Choroid plexus epithelial cell (primary cell): Measurements from ENCODE around the gene FAIM2.
A peak's percentile ranks its signal among the peaks of the same experiment; 100 is the strongest.
"Not testable (repeated sequence)": the region's sequence is repeated elsewhere in the genome, so short reads cannot be mapped to it uniquely, and the experiment has no call there.

Experiments
- DNase-seq: peaks from one replicate; pipeline ENCODE4 v3.0.0-alpha.2; 2010; ENCODE audit warnings: low read depth
- H3K4me3 ChIP-seq: 2 replicates; pipeline ENCODE4 v1.5.1; 2011; ENCODE audit warnings: low read depth, mild to moderate bottlenecking, control low read depth, low read length, moderate library complexity
- TF ChIP-seq, protein P1 (sequence below): conservative IDR thresholded peaks from 2 replicates; pipeline ENCODE4 v1.5.1; 2011; ENCODE audit warnings: low read depth, mild to moderate bottlenecking, control low read depth, inconsistent platforms, low read length, moderate library complexity

FAIM2 gene

GRCh38 chr12:49867570-49868341 is 35.9 kb downstream of the FAIM2 start:
- TF ChIP-seq, protein P1, sequence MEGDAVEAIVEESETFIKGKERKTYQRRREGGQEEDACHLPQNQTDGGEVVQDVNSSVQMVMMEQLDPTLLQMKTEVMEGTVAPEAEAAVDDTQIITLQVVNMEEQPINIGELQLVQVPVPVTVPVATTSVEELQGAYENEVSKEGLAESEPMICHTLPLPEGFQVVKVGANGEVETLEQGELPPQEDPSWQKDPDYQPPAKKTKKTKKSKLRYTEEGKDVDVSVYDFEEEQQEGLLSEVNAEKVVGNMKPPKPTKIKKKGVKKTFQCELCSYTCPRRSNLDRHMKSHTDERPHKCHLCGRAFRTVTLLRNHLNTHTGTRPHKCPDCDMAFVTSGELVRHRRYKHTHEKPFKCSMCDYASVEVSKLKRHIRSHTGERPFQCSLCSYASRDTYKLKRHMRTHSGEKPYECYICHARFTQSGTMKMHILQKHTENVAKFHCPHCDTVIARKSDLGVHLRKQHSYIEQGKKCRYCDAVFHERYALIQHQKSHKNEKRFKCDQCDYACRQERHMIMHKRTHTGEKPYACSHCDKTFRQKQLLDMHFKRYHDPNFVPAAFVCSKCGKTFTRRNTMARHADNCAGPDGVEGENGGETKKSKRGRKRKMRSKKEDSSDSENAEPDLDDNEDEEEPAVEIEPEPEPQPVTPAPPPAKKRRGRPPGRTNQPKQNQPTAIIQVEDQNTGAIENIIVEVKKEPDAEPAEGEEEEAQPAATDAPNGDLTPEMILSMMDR: no peak
- no peak overlapping the region for H3K4me3 ChIP-seq
- no peak for DNase-seq

DNA sequence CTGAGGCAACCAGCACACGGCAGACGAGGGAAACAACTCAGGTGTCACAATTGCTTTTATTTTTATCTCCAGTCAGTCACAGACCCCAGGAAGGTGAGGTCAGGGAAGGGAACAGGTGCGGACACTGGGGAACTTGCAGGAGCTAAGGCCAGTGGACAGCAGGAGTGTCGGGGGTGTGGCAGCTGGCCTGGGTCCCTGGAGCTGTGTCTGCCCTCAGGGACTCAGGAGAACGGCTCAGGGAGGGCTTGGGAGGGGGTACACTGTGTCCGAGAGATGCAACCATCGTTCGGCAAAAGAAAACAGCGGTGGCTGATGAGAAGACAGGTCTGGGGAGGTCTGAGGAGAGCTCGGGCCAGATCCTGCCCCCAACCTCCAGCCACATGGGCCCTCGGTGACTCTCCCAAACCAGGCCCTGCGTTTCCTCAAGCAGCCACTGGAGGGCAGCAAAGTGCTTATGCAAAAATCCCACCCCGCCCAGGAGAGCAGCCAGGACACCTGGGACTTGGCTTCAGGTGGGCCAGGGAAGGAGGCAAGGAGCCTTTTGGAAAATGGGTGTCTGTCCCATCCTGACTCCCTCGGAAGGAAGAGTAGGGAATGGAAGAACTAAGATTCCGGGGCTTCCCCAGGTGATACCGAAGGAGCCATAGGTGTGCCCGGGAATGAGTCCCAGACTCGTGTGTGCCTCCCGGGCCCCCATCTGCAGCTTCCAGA is 36.7 kb downstream of the FAIM2 start:
- peak; percentile 63 for DNase-seq
- TF ChIP-seq, protein P1: peak; percentile 96
- no peak overlapping the region for H3K4me3 ChIP-seq

GRCh38 chr12:49865782-49866135 is 37.9 kb downstream of the FAIM2 start:
- TF ChIP-seq, protein P1: no peak
- DNase-seq: no peak

DNA sequence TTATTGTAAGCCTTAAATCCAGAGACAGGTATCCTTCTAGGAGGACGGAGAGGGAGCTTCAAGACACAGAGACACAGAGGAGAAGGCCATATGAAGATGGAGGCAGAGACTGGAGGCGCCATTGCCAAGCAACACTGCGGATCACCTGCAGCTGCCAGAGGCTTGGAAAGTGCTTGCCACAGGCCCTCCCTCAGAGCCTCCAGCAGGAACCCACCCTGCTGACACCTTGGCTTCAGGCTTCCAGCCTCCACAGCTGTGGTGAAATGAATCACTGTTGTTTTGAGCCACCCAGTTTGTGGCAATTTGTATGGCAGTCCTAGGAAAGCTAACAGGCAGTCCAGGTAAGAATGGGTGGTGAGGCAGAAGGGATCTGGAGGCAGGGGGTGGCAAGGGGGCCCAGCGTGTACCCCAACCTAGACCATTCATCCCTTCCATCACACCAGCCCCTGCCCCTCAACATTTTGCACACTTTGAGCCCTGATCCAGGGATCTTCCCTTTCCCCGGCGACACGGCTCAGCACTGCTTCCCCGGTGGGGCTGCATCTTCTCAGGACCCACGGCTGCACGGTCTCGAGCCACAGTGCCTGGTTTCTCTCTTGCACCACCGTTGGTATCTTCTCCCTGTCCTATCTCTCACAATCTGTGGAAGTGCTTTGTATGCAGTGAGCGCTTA is 38.5 kb downstream of the FAIM2 start:
- H3K4me3 ChIP-seq: no peak overlapping the region
- TF ChIP-seq, protein P1: no peak
- no peak for DNase-seq

More at GRCh38 chr12:49865782-49866135, 37.9 kb downstream of the FAIM2 start:
- no peak overlapping the region for H3K4me3 ChIP-seq

DNA sequence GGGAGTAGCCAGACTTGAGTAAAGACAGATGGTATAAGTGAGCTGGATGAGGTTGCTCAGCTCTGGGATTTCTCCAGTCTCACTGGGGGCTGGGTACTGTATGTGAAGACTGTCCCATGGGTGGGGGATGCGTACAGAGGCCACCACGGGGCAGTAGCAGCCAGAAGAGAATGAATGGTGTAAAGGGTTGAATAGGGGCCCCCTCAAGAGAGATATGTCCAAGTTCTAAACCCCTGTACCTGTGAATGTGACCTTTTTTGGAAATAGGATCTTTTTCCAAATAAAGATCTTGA is 39.0 kb downstream of the FAIM2 start:
- TF ChIP-seq, protein P1: no peak
- DNase-seq: no peak
- H3K4me3 ChIP-seq: no peak overlapping the region

DNA sequence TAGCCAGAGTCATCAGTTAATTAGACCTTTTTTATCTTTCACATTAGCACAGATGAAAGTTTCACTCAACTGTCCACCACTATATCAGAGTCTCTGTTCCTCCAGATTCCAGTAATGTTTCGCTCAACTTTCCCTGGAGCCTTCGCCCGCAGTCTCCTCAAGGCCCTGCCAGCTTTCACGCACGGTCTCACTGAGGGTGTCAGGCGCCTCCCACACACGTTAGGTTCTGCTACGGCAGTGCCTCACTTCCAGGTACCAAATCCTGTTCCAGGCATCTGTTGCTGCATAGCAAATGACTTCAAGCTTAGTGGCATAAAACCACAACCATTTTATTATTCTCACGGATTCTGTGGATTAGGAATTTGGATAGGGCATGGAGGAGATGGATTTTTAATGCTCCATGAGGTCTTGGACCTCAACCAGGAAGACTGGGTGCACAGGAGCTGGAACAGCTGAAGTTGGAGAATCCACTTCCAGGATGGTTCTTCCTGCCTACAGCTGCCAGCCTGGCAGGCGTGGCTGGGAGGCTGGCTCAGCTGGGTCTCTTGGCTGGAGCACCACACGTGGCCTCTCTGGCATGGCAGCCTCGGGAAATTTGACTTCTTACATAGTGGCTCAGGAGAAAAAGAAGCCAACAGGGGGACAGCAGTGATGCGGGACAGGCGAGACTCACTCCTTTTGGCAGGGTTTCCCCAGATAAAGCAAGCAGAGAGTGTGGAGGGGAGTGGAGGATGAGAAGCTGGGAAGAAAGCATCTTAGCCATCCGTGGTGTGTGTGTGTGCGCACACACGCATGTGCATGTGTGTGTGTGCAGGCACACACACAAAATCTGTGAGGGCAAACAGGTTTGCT is 39.5 kb downstream of the FAIM2 start:
- TF ChIP-seq, protein P1: no peak
- DNase-seq: no peak
- H3K4me3 ChIP-seq: no peak overlapping the region

DNA sequence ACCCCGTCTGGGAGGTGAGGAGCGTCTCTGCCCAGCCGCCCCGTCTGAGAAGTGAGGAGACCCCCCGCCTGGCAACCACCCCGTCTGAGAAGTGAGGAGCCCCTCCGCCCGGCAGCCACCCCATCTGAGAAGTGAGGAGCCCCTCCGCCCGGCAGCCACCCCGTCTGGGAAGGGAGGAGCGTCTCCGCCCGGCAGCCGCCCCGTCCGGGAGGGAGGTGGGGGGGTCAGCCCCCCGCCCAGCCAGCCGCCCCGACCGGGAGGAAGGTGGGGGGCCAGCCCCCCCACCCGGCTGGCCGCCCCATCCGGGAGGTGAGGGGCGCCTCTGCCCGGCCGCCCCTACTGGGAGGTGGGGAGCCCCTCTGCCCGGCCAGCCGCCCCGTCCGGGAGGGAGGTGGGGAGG is 42.8 kb downstream of the FAIM2 start:
- not testable (repeated sequence) for H3K4me3 ChIP-seq, DNase-seq

DNA sequence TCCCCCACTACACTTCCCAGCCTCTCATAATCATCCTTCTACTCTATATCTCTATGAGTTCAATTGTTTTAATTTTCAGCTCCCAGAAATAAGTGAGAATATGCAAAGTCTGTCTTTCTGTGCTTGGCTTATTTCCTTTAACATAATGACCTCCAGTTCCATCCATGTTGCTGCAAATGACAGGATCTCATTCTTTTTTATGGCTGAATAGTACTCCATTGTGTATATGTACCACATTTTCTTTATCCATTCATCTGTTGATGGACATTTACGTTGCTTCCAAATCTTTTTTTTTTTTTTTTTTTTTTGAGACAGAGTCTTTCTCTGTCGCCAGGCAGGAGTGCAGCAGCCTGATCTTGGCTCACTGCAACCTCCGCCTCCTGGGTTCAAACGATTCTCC is 47.8 kb downstream of the FAIM2 start:
- not testable (repeated sequence) for H3K4me3 ChIP-seq, DNase-seq
